HG03354 (cell line): ENCODE data around the gene GLIS1.

Experiments used
- ATAC-seq: cut with Tn5 transposase; IDR thresholded peaks from one replicate; pipeline ENCODE4 v1.9.1; 2021; ENCODE audit warnings: mild to moderate bottlenecking; ENCODE audit not compliant: unreplicated experiment, poor library complexity, severe bottlenecking

GLIS1 gene

GRCh38 chr1:53737648-53738204, 1.2 kb downstream of the GLIS1 start:
- ATAC-seq: no peak

DNA sequence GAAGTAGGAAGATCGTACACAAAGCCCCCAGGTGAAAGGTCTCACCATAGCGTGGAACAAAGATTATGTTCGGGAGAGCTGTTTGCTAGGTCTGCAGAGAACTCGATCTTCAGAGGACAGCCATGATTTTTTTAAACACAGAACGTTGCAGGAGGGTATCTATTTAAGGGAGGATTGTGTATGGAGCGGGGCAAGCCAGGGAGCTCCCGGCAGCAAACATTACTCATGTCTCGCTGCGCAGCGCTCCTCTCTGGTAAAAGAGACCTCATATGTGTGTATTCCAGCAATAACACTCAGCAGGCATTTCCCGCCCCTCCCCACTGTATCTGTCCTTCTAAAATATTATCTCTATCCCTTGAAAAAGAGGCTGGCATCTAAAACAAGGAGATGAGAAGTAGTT, 2.7 kb downstream of the GLIS1 start:
- no peak for ATAC-seq

- no peak for ATAC-seq
These were observed 3.3 kb downstream of the GLIS1 start for GRCh38 chr1:53735681-53736080.

GRCh38 chr1:53735261-53735660, 3.7 kb downstream of the GLIS1 start:
- no peak for ATAC-seq

- ATAC-seq: no peak
These were observed 4.2 kb downstream of the GLIS1 start for GRCh38 chr1:53734650-53735211.

- no peak for ATAC-seq
These were observed 4.9 kb downstream of the GLIS1 start for GRCh38 chr1:53733975-53734649.

- ATAC-seq: no peak
These were observed 5.5 kb downstream of the GLIS1 start for GRCh38 chr1:53733447-53733931.

- no peak for ATAC-seq
These were observed 6.0 kb downstream of the GLIS1 start for GRCh38 chr1:53732912-53733317.

DNA sequence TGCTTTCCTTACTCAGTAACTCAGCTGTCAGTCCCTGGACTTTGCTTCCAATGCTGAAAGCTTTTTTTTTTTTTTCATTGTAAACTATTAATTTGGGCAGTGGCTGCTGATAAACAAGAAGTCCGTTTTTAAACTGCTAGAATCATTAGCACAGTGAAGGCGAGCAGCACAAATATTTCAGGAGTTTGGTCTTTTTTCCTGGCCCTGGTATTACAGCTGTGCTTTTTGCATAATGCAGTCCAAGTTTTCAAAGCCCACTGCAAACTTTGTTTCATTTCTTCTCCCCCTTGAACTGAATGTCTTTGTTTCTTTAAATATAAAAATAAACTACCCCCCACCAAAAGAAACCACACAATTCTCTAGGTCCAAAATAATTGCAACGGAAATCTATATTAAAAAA, 6.6 kb downstream of the GLIS1 start:
- no peak for ATAC-seq

- ATAC-seq: no peak
These were observed 7.1 kb downstream of the GLIS1 start for GRCh38 chr1:53731779-53732305.

- no peak for ATAC-seq
These were observed 7.8 kb downstream of the GLIS1 start for GRCh38 chr1:53731043-53731600.

GRCh38 chr1:53730224-53730865, 8.6 kb downstream of the GLIS1 start:
- no peak for ATAC-seq

- no peak for ATAC-seq
These were observed 9.3 kb downstream of the GLIS1 start for GRCh38 chr1:53729456-53730223.

DNA sequence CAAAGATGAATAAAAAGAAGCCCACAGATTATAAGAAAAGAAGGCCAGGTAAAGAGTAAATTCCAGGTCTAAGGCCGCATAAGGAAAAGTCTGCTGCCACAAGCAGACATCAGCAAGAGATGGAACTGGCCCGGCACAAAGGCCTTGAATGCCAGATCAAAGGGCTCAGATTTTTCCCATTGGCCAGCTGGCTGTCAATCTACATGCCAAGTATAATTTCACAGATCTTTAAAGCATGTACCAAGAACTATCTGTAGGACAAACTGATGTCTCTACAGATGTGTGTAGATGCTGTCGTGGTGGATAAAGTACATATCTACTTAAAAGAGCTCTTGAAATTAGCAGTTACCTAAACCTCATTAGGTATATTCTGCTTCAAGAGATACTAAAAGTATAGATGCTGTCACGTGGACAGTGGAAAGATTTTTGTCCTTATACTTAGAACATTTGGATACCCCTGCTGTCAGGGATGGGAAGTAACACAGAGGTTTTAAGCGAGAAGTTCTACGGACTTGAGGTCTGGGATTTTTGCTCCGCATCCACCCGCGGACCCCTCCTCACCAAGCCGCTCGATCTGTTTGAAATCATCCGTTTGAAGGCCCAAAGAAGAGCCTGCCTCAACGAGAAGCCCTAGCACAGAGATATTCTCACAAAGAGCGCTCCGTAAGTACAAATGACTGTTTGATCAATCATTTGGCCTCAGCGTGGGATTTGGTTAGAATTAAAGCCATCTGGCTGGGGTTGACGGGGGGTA, 10.1 kb downstream of the GLIS1 start:
- no peak for ATAC-seq

DNA sequence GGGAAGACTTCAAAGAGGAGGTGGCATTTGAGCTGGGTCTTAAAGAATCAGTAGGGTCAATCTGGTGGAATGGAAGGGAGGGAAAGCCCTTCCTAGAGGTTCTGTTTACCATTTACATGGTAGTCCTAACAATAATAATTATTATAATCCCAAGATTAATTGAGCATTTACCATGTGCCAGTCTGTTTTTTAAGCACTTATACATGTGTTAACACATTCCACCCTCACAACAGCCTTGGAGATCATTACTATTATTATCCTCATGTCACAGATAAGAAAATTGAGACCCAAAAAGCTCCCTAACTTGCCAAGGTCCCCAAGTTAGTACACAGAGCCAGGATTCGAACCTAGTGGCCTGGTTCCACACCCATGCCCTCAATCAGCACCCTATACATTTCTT, 10.8 kb downstream of the GLIS1 start:
- no peak for ATAC-seq

GRCh38 chr1:53727461-53728092, 11.4 kb downstream of the GLIS1 start:
- no peak for ATAC-seq

GRCh38 chr1:53726009-53726600, 12.9 kb downstream of the GLIS1 start:
- ATAC-seq: no peak

DNA sequence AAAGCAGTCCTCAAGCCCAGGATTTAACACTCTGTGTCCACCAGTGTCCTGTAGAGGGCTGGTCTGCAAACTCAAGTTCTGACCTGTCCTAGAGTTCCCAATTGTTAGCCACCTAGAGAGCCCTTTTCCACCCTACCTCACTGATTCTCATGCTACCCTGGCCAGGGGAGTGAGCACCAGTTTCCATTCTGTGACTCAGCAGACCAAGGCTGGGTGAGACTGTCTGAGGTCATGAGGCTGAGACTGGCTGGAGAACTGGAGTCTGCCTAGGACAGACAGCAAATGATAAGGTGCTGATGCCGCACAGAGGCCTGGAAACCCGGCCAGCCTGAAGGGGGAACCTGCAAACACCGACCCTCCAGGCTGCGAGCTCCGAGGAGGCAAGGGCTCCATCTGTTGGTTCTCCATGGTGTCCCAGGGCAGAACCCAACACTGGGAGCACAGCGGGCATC, 13.7 kb downstream of the GLIS1 start:
- ATAC-seq: no peak
